Effector memory CD4-positive, alpha-beta T cell (primary cell): ENCODE data around the gene SPRING1.

ENCODE experiments used
- DNase-seq, 3 donors: peaks; one replicate each; pipeline ENCODE4 v3.0.0-alpha.2; 2020
- H3K27ac ChIP-seq: 2 replicates; pipeline ENCODE4 v1.7.0; 2013; ENCODE audit warnings: mild to moderate bottlenecking, low read length, moderate library complexity; ENCODE audit not compliant: insufficient read depth, poor library complexity, severe bottlenecking
- H3K27me3 ChIP-seq: replicated peaks from 2 replicates; pipeline ENCODE4 v1.7.0; 2013; ENCODE audit warnings: mild to moderate bottlenecking, low read length; ENCODE audit not compliant: insufficient read depth, control insufficient read depth, poor library complexity, severe bottlenecking
- H3K36me3 ChIP-seq: 2 replicates; pipeline ENCODE4 v1.7.0; 2013; ENCODE audit warnings: mild to moderate bottlenecking, low read length, moderate library complexity; ENCODE audit not compliant: control insufficient read depth, insufficient read depth
- H3K4me1 ChIP-seq: 2 replicates; pipeline ENCODE4 v1.7.0; 2013; ENCODE audit warnings: low read length, mild to moderate bottlenecking; ENCODE audit not compliant: control insufficient read depth, insufficient read depth, poor library complexity, severe bottlenecking
- H3K4me3 ChIP-seq: 2 replicates; pipeline ENCODE4 v1.7.0; 2013; ENCODE audit warnings: low read length, low read depth, mild to moderate bottlenecking; ENCODE audit not compliant: insufficient read depth, poor library complexity, severe bottlenecking
- H3K9me3 ChIP-seq: 2 replicates; pipeline ENCODE4 v1.7.0; 2013; ENCODE audit warnings: mild to moderate bottlenecking, low read length, moderate library complexity; ENCODE audit not compliant: control insufficient read depth

The SPRING1 gene

GRCh38 chr12:116710370-116711150 is 27.3 kb downstream of the SPRING1 start:
- H3K36me3 ChIP-seq: no peaks in the 10 kb centered on the region
- no peaks in the 10 kb centered on the region for H3K27me3 ChIP-seq
- no peak overlapping the region for H3K27ac ChIP-seq
- no peak for DNase-seq
- no peaks in the 10 kb centered on the region for H3K9me3 ChIP-seq
- H3K4me3 ChIP-seq: no peak overlapping the region
- H3K4me1 ChIP-seq: peaks cover 5% of the 10 kb centered on the region

GRCh38 chr12:116709768-116710167 is 28.1 kb downstream of the SPRING1 start:
- no peaks in the 10 kb centered on the region for H3K9me3 ChIP-seq
- H3K27me3 ChIP-seq: no peaks in the 10 kb centered on the region
- no peak for DNase-seq
- no peaks in the 10 kb centered on the region for H3K36me3 ChIP-seq
- no peak overlapping the region for H3K27ac ChIP-seq
- peaks cover 5% of the 10 kb centered on the region for H3K4me1 ChIP-seq
- H3K4me3 ChIP-seq: no peak overlapping the region

- Histone ChIP-seq H3K27ac (no peak overlapping the region), H3K4me3 (no peak overlapping the region), H3K9me3 (no peaks in the 10 kb centered on the region), H3K27me3 (no peaks in the 10 kb centered on the region), H3K36me3 (no peaks in the 10 kb centered on the region), H3K4me1 (peaks cover 5% of the 10 kb centered on the region)
- peak in 2 of 3 donors; percentile 12 to 17 for DNase-seq
These were observed 28.8 kb downstream of the SPRING1 start for GRCh38 chr12:116708826-116709756.

- DNase-seq: no peak
- Histone ChIP-seq H3K36me3 (no peaks in the 10 kb centered on the region), H3K4me3 (no peak overlapping the region), H3K9me3 (no peaks in the 10 kb centered on the region), H3K27ac (no peak overlapping the region), H3K4me1 (peaks cover 7% of the 10 kb centered on the region), H3K27me3 (no peaks in the 10 kb centered on the region)
These were observed 30.1 kb downstream of the SPRING1 start for GRCh38 chr12:116707751-116708150.

GRCh38 chr12:116703214-116703795 is 34.6 kb downstream of the SPRING1 start:
- H3K9me3 ChIP-seq: no peaks in the 10 kb centered on the region
- H3K36me3 ChIP-seq: no peaks in the 10 kb centered on the region
- H3K27me3 ChIP-seq: no peaks in the 10 kb centered on the region
- no peak overlapping the region for H3K4me3 ChIP-seq
- peaks cover 2% of the 10 kb centered on the region for H3K4me1 ChIP-seq
- no peak overlapping the region for H3K27ac ChIP-seq
- peak; percentile 21 to 50 (median 27) for DNase-seq

- H3K4me1 ChIP-seq: peaks cover 2% of the 10 kb centered on the region
- no peaks in the 10 kb centered on the region for H3K27me3 ChIP-seq
- no peak overlapping the region for H3K4me3 ChIP-seq
- no peaks in the 10 kb centered on the region for H3K36me3 ChIP-seq
- no peak overlapping the region for H3K27ac ChIP-seq
- DNase-seq: no peak
- no peaks in the 10 kb centered on the region for H3K9me3 ChIP-seq
These were observed 36.4 kb downstream of the SPRING1 start for GRCh38 chr12:116701432-116701831.

GRCh38 chr12:116700066-116700465 is 37.8 kb downstream of the SPRING1 start:
- Histone ChIP-seq H3K27me3 (no peaks in the 10 kb centered on the region), H3K36me3 (no peaks in the 10 kb centered on the region), H3K9me3 (no peaks in the 10 kb centered on the region), H3K27ac (no peak overlapping the region), H3K4me3 (no peak overlapping the region), H3K4me1 (peaks cover 2% of the 10 kb centered on the region)
- DNase-seq: no peak

GRCh38 chr12:116698554-116699075 is 39.3 kb downstream of the SPRING1 start:
- H3K36me3 ChIP-seq: no peaks in the 10 kb centered on the region
- H3K27ac ChIP-seq: no peak overlapping the region
- peaks cover 2% of the 10 kb centered on the region for H3K4me1 ChIP-seq
- no peak overlapping the region for H3K4me3 ChIP-seq
- H3K27me3 ChIP-seq: no peaks in the 10 kb centered on the region
- H3K9me3 ChIP-seq: no peaks in the 10 kb centered on the region
- no peak for DNase-seq

GRCh38 chr12:116698116-116698515 is 39.8 kb downstream of the SPRING1 start:
- H3K36me3 ChIP-seq: no peaks in the 10 kb centered on the region
- H3K4me1 ChIP-seq: no peaks in the 10 kb centered on the region
- H3K4me3 ChIP-seq: no peak overlapping the region
- no peak for DNase-seq
- no peaks in the 10 kb centered on the region for H3K9me3 ChIP-seq
- H3K27me3 ChIP-seq: no peaks in the 10 kb centered on the region
- no peak overlapping the region for H3K27ac ChIP-seq
